ENCODE data around the gene PLAAT4. TPM values are rescaled to one million over a fixed set of nuclear protein-coding genes. Genes with fewer than 3 reads are reported as not detected.
"Not testable (repeated sequence)": the region's sequence is repeated elsewhere in the genome, so short reads cannot be mapped to it uniquely, and the experiment has no call there.

Gene PLAAT4
- total RNA-seq, 1 experiment from 2014 or later = 157 TPM

GRCh38 chr11:63548178-63548577 lies 11.6 kb downstream of the PLAAT4 start:
- CTCF ChIA-PET = interaction anchor here (0.6 kb wide), 1 partner anchor 562 kb away, joined by 4 read pairs; no protein-coding TSS in a partner anchor
- intact Hi-C loops (cut with micrococcal nuclease; ENCODE audit: unreplicated experiment) = no loop called here

GRCh38 chr11:63549411-63549810 lies 12.8 kb downstream of the PLAAT4 start:
- H3K4me1 Mint-ChIP-seq (ENCODE audit: low read depth, unreplicated experiment) = peaks cover 10% of the 10 kb centered on the region
- H3K4me3 Mint-ChIP-seq (ENCODE audit: low read depth, unreplicated experiment) = no peak overlapping the region
- TF ChIP-seq CTCF (IDR thresholded peaks at IDR 0.05; ENCODE audit: unreplicated experiment) = no peak
- no peak overlapping the region for H3K27ac Mint-ChIP-seq (ENCODE audit: unreplicated experiment)
- intact Hi-C loops (cut with micrococcal nuclease; ENCODE audit: unreplicated experiment) = no loop called here
- H3K27me3 Mint-ChIP-seq (ENCODE audit: unreplicated experiment) = no peaks in the 10 kb centered on the region
- DNase-seq = no peak
- BruUV-seq (replicated peaks) = no TSS peak
- no peaks in the 10 kb centered on the region for H3K9me3 Mint-ChIP-seq (ENCODE audit: low read depth, unreplicated experiment)
- CTCF ChIA-PET = interaction anchor here (0.6 kb wide), 2 partner anchors 735 to 822 kb away, joined by 3 to 4 read pairs; no protein-coding TSS in a partner anchor
- peaks cover 5% of the 10 kb centered on the region for H3K36me3 Mint-ChIP-seq (ENCODE audit: insufficient read depth, unreplicated experiment)

More at GRCh38 chr11:63548178-63548577, 11.6 kb downstream of the PLAAT4 start:
- Mint-ChIP-seq H3K27me3 (ENCODE audit: unreplicated experiment) (no peaks in the 10 kb centered on the region), H3K4me1 (ENCODE audit: low read depth, unreplicated experiment) (peaks cover 8% of the 10 kb centered on the region), H3K9me3 (ENCODE audit: low read depth, unreplicated experiment) (no peaks in the 10 kb centered on the region), H3K36me3 (ENCODE audit: insufficient read depth, unreplicated experiment) (peaks cover 4% of the 10 kb centered on the region), H3K27ac (ENCODE audit: unreplicated experiment) (no peak overlapping the region), H3K4me3 (ENCODE audit: low read depth, unreplicated experiment) (no peak overlapping the region)
- no TSS peak for BruUV-seq (replicated peaks)
- TF ChIP-seq CTCF (IDR thresholded peaks at IDR 0.05; ENCODE audit: unreplicated experiment) = no peak
- no peak for DNase-seq

- intact Hi-C loops (cut with micrococcal nuclease; ENCODE audit: unreplicated experiment); H3K4me3 Mint-ChIP-seq (ENCODE audit: low read depth, unreplicated experiment); DNase-seq; H3K27me3 Mint-ChIP-seq (ENCODE audit: unreplicated experiment); H3K27ac Mint-ChIP-seq (ENCODE audit: unreplicated experiment); H3K9me3 Mint-ChIP-seq (ENCODE audit: low read depth, unreplicated experiment); CTCF ChIA-PET; H3K4me1 Mint-ChIP-seq (ENCODE audit: low read depth, unreplicated experiment); BruUV-seq (replicated peaks); H3K36me3 Mint-ChIP-seq (ENCODE audit: insufficient read depth, unreplicated experiment): not testable (repeated sequence)
Measured at GRCh38 chr11:63550156-63550700, 13.6 kb downstream of the PLAAT4 start.

GRCh38 chr11:63551091-63551888 lies 14.7 kb downstream of the PLAAT4 start:
- intact Hi-C loops (cut with micrococcal nuclease; ENCODE audit: unreplicated experiment) = no loop called here
- Mint-ChIP-seq H3K36me3 (ENCODE audit: insufficient read depth, unreplicated experiment) (peaks cover 5% of the 10 kb centered on the region), H3K9me3 (ENCODE audit: low read depth, unreplicated experiment) (no peaks in the 10 kb centered on the region), H3K27me3 (ENCODE audit: unreplicated experiment) (no peaks in the 10 kb centered on the region), H3K4me3 (ENCODE audit: low read depth, unreplicated experiment) (no peak overlapping the region), H3K27ac (ENCODE audit: unreplicated experiment) (no peak overlapping the region), H3K4me1 (ENCODE audit: low read depth, unreplicated experiment) (peaks cover 10% of the 10 kb centered on the region)
- no peak for TF ChIP-seq CTCF (IDR thresholded peaks at IDR 0.05; ENCODE audit: unreplicated experiment)
- DNase-seq = no peak
- BruUV-seq (replicated peaks) = no TSS peak
- CTCF ChIA-PET = interaction anchor here (0.8 to 1.4 kb wide), 3 partner anchors 13 to 18 kb away, joined by 3 read pairs; partner anchors contain the start of gene PLAAT4
